Esophagus muscularis mucosa (tissue), 4 donors: Measurements from ENCODE around the gene CYBC1. TPM values are rescaled to one million over a fixed set of nuclear protein-coding genes. Genes with fewer than 3 reads are reported as not detected.
A peak's percentile ranks its signal among the peaks of the same experiment; 100 is the strongest.

Experiments used
- DNase-seq: peaks from one replicate; pipeline ENCODE4 v3.0.0-alpha.2; 2017; ENCODE audit errors: extremely low spot score
- H3K27ac ChIP-seq, 4 donors: fragments of 200-600 bp; sonication (generic); replicated peaks in 1 of 4; 1 replicate in 3 of 4; 2 replicates in 1 of 4; pipeline ENCODE4 v1.5.1; 2016 to 2019; ENCODE audit warnings: mild to moderate bottlenecking in 1 of 4
- H3K27me3 ChIP-seq, 4 donors: fragments of 200-600 bp; sonication (generic); one replicate each; pipeline versions ENCODE4 v1.5.1 to v1.6.0; 2016 to 2019
- H3K36me3 ChIP-seq, 4 donors: fragments of 200-600 bp; sonication (generic); one replicate each; pipeline ENCODE4 v1.5.1; 2016 to 2019
- H3K4me1 ChIP-seq, 4 donors: fragments of 200-600 bp; sonication (generic); one replicate each; pipeline ENCODE4 v1.5.1; 2016 to 2019
- H3K4me3 ChIP-seq, 4 donors: fragments of 200-600 bp; sonication (generic); 1 replicate in 2 of 4; 2 replicates in 2 of 4; pipeline ENCODE4 v1.5.1; 2016 to 2019; ENCODE audit warnings: mild to moderate bottlenecking in 4 of 4, moderate library complexity in 1 of 4
- H3K9me3 ChIP-seq, 4 donors: fragments of 200-600 bp; sonication (generic); 1 replicate in 3 of 4; 2 replicates in 1 of 4; pipeline ENCODE4 v1.5.1; 2016 to 2019
- EP300 ChIP-seq: sonication (generic); formaldehyde crosslinking; IDR thresholded peaks from one replicate; pipeline ENCODE4 v1.6.1; 2017; ENCODE audit warnings: antibody characterized with exemption
- POLR2A ChIP-seq: fragments of 450-650 bp; IDR thresholded peaks from one replicate; pipeline ENCODE4 v1.6.1; 2017; ENCODE audit warnings: antibody characterized with exemption, moderate library complexity, mild to moderate bottlenecking, low read depth
- POLR2AphosphoS5 ChIP-seq, 2 donors: sonication (generic); formaldehyde crosslinking; IDR thresholded peaks; one replicate each; pipeline ENCODE4 v1.6.1; 2017; ENCODE audit warnings: antibody characterized with exemption in 2 of 2
- WGBS: methylation state at CpG from one replicate; pipeline ENCODE4 v1.1.5; 2018; 5-methylcytosine and 5-hydroxymethylcytosine counted together
- intact Hi-C: fragments of 100-400 bp; cut with DNase I; formaldehyde crosslinking; loops from one replicate; pipeline ENCODE4 v1.15.1; 2023
- total RNA-seq, 4 donors: library from RNA; depleted of rRNA; stranded (reverse); fragments of >200 nt; gene quantifications; one replicate each; pipeline versions ENCODE4 v1.1.0 to v1.2.1, GENCODE V29; 2016
- TF ChIP-seq, protein P1 (sequence below), 3 experiments: fragments of 200-600 bp in 2 of 3; fragments of 450-650 bp in 1 of 3; sonication (generic) in 2 of 3; IDR thresholded peaks; one replicate each; pipeline ENCODE4 v1.5.1; 2017 to 2019; ENCODE audit warnings: antibody characterized with exemption in 3 of 3, mild to moderate bottlenecking in 2 of 3, moderate library complexity in 1 of 3

The CYBC1 gene
- total RNA-seq, 4 donors from 2014 or later, result 40.7 to 78.3 (median 69.7) TPM

DNA sequence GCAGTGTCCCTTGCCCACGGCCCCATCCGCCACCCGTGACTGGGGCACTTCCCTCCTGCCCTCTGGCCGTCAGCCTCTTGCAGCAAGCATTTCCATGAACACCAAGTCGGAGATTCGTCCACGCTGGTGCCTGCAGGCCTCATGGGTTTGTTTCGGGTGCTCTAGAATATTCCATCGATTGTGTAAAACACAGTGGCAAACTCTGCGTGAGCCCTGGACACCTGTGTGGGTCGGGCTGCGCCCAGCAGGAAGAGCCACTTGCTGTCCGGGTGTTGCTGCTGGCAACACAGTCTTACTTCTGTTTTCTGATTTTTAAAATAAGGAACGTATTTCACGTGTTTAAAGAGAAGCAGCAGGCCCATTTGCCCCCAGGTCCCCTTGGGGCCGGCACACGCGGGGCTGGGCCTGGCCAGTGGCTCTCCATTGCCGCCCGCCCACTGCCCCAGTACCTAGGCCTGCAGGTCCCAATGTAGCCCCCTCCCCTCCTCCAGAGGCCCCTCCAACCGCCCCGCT lies 10.0 kb downstream of the CYBC1 start:
- DNase-seq, result no peak
- intact Hi-C loops, result no loop called here
- Histone ChIP-seq H3K9me3 (no peaks in the 10 kb centered on the region), H3K27ac (peak overlapping the region in 2 of 4 donors; percentile 7 to 48), H3K4me1 (peaks cover 0 to 22% (median 17%) of the 10 kb centered on the region in 4 donors), H3K4me3 (peak overlapping the region in 2 of 4 donors; percentile 16 to 20), H3K27me3 (no peaks in the 10 kb centered on the region), H3K36me3 (peaks cover 7 to 82% (median 61%) of the 10 kb centered on the region in 4 donors)
- TF ChIP-seq EP300 (no peak), POLR2AphosphoS5 (IDR thresholded peaks at IDR 0.05) (no peak), POLR2A (no peak)
- TF ChIP-seq, protein P1, sequence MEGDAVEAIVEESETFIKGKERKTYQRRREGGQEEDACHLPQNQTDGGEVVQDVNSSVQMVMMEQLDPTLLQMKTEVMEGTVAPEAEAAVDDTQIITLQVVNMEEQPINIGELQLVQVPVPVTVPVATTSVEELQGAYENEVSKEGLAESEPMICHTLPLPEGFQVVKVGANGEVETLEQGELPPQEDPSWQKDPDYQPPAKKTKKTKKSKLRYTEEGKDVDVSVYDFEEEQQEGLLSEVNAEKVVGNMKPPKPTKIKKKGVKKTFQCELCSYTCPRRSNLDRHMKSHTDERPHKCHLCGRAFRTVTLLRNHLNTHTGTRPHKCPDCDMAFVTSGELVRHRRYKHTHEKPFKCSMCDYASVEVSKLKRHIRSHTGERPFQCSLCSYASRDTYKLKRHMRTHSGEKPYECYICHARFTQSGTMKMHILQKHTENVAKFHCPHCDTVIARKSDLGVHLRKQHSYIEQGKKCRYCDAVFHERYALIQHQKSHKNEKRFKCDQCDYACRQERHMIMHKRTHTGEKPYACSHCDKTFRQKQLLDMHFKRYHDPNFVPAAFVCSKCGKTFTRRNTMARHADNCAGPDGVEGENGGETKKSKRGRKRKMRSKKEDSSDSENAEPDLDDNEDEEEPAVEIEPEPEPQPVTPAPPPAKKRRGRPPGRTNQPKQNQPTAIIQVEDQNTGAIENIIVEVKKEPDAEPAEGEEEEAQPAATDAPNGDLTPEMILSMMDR (IDR thresholded peaks at IDR 0.05), result no peak
- WGBS, result 68% methylated on average over 22 of the region's 22 CpGs

DNA sequence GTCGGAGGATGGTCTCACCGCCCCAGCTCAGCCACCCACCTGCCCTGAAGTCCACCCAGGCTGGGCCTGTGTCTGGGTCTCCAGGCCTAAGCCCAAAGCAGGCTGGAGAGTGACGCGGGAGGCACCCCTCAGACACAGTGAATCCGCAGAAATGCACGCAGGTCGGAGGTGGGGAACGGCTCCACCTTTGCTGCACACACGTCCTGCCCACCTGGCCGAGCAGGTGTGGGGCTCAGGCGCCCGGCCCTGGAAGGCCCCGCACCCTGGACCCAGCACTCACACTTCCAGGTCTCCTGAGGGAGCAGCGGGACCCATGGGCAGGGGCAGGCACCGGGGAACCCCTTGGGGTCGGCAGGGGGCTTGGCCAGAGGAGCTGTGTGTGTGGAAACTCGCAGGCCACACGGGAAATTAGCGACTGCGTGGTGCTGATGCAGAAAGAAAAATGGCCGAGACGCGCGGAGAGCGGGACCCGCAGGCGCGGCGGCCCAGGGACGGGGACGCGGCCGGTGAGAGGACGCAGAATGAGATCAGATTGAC lies 10.7 kb downstream of the CYBC1 start:
- H3K9me3 ChIP-seq, result no peaks in the 10 kb centered on the region
- peaks cover 0 to 15% (median 10%) of the 10 kb centered on the region in 4 donors for H3K4me1 ChIP-seq
- H3K27me3 ChIP-seq, result no peaks in the 10 kb centered on the region
- H3K36me3 ChIP-seq, result peaks cover 7 to 82% (median 58%) of the 10 kb centered on the region in 4 donors
- TF ChIP-seq POLR2A (no peak), EP300 (no peak), POLR2AphosphoS5 (IDR thresholded peaks at IDR 0.05) (no peak)
- TF ChIP-seq, protein P1 (IDR thresholded peaks at IDR 0.05), result no peak
- DNase-seq, result no peak
- intact Hi-C loops, result no loop called here
- H3K27ac ChIP-seq, result no peak overlapping the region
- no peak overlapping the region for H3K4me3 ChIP-seq
- WGBS, result 96% methylated on average over 31 of the region's 34 CpGs

DNA sequence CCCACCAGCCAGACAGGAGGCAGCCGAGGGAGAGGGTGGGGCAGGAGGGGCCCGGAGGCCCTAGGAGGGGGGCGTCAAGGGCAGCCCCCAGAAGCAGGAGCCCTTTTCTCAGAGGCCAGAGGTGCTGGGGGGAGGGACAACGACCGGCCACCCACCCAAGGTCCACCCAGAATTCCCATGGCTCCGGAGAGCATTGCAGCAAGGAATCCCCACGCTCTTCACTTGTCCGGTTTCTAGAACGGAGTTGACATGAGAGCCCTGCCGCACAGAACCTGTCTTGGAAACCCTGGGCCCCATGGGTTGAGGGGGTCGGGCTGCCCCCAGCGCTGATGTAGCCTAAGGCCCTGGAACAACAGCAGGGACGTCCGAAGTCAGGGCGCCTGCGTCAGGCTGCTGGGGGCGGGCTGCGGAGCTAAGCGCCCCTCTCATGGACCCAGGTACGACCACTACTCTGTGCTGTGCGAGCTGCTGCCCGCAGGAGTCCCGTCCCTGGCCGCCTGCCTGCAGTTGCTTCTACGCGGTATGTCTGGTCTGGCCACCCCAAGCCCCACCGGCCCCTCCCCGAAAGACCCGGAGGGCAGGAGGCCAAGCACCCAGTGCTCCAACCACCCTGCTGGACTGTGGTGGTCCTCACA lies 11.2 kb downstream of the CYBC1 start:
- Histone ChIP-seq H3K4me1 (peaks cover 0 to 14% (median 8%) of the 10 kb centered on the region in 4 donors), H3K27me3 (no peaks in the 10 kb centered on the region), H3K4me3 (no peak overlapping the region), H3K36me3 (peaks cover 7 to 79% (median 52%) of the 10 kb centered on the region in 4 donors), H3K27ac (no peak overlapping the region), H3K9me3 (no peaks in the 10 kb centered on the region)
- 85% methylated on average over 11 of the region's 29 CpGs for WGBS
- TF ChIP-seq POLR2AphosphoS5 (IDR thresholded peaks at IDR 0.05), result no peak
- TF ChIP-seq, protein P1 (IDR thresholded peaks at IDR 0.05), result no peak
- TF ChIP-seq EP300, result no peak
- no peak for TF ChIP-seq POLR2A
- intact Hi-C loops, result no loop called here
- DNase-seq, result no peak

DNA sequence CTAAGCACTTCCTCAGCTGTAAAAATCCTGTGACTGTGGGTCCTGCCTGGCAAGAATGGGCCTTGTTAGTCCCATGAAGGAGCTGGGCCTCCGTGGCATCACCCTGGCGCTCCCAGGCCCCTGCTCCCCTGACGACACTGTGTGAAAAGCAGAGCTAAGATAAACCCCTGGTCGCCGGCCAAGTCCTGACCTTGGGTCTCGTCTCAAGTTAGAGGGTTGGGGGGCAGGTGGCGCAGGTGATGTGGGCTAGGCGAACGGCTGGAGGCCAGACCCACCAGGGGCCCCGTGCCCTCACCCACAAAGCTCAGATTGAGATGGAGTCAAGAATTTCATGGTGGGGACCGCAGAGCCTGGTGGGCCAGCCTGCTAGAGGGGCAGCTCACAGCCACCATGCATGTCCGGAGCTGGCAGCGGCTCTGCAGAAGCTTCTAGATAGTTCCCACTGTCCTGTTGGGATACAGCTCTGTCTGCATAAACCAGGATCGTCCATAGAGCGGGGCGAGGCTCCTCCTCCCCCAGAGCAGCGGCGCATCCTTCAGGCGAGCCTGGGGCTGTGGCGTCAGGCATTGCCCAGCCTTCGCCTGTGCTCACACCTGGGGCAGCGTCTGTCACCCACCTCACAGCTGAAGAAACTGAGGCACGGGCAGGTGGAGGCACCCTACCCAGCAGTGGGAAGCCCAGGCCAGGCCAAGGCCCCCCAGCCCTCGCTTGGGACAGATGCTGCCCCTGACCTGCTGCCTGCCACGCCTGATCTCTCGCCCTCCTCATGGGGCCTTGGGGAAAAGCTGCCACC lies 12.0 kb downstream of the CYBC1 start:
- Histone ChIP-seq H3K9me3 (no peaks in the 10 kb centered on the region), H3K36me3 (peaks cover 7 to 79% (median 45%) of the 10 kb centered on the region in 4 donors), H3K27me3 (no peaks in the 10 kb centered on the region), H3K27ac (no peak overlapping the region), H3K4me3 (no peak overlapping the region), H3K4me1 (peaks cover 0 to 14% (median 8%) of the 10 kb centered on the region in 4 donors)
- intact Hi-C loops, result no loop called here
- 87% methylated on average over 6 of the region's 26 CpGs for WGBS
- no peak for DNase-seq
- TF ChIP-seq POLR2AphosphoS5 (IDR thresholded peaks at IDR 0.05), result no peak
- TF ChIP-seq POLR2A, result no peak
- TF ChIP-seq, protein P1 (IDR thresholded peaks at IDR 0.05), result no peak
- TF ChIP-seq EP300, result no peak
